ELF-1 (cell line): ENCODE results near the gene HEXD.
"Not testable (repeated sequence)": the region's sequence is repeated elsewhere in the genome, so short reads cannot be mapped to it uniquely, and the experiment has no call there.

Experiments
- DNase-seq: peaks from one replicate; pipeline ENCODE4 v3.0.0-alpha.2; 2016; ENCODE audit warnings: low read depth, low spot score

HEXD gene

GRCh38 chr17:82382220-82382932, 35.8 kb upstream of the HEXD start:
- not testable (repeated sequence) for DNase-seq

GRCh38 chr17:82382933-82383255, 35.3 kb upstream of the HEXD start:
- no peak for DNase-seq

- DNase-seq: peak; percentile 31
Measured at GRCh38 chr17:82383411-82383810, 34.7 kb upstream of the HEXD start.

GRCh38 chr17:82384051-82384729, 34.0 kb upstream of the HEXD start:
- no peak for DNase-seq

- DNase-seq: peak; percentile 30
Measured at GRCh38 chr17:82384730-82385481, 33.2 kb upstream of the HEXD start.

GRCh38 chr17:82385559-82386254, 32.4 kb upstream of the HEXD start:
- no peak for DNase-seq

- DNase-seq: no peak
Measured at GRCh38 chr17:82386255-82386831, 31.8 kb upstream of the HEXD start.

- no peak for DNase-seq
Measured at GRCh38 chr17:82386881-82387704, 31.1 kb upstream of the HEXD start.

GRCh38 chr17:82387705-82388106, 30.4 kb upstream of the HEXD start:
- no peak for DNase-seq

GRCh38 chr17:82388223-82388921, 29.8 kb upstream of the HEXD start:
- DNase-seq: no peak

GRCh38 chr17:82388922-82389283, 29.2 kb upstream of the HEXD start:
- no peak for DNase-seq

- DNase-seq: no peak
Measured at GRCh38 chr17:82389379-82389778, 28.8 kb upstream of the HEXD start.

GRCh38 chr17:82390015-82390859, 27.9 kb upstream of the HEXD start:
- DNase-seq: no peak

- DNase-seq: no peak
Measured at GRCh38 chr17:82390860-82391435, 27.2 kb upstream of the HEXD start.

GRCh38 chr17:82391496-82392066, 26.6 kb upstream of the HEXD start:
- no peak for DNase-seq

- DNase-seq: peak; percentile 26
Measured at GRCh38 chr17:82392209-82392920, 25.8 kb upstream of the HEXD start.

GRCh38 chr17:82392941-82393340, 25.2 kb upstream of the HEXD start:
- no peak for DNase-seq

- DNase-seq: no peak
Measured at GRCh38 chr17:82394278-82394677, 23.9 kb upstream of the HEXD start.
